GM20000 (cell line): ENCODE data around the gene OGDH.

ENCODE experiments used
- DNase-seq: peaks from one replicate; pipeline ENCODE4 v3.0.0; 2012; ENCODE audit warnings: low spot score
- TF ChIP-seq, protein P1 (sequence below): IDR thresholded peaks from 2 replicates; pipeline ENCODE4 v1.5.1; 2012; ENCODE audit warnings: mild to moderate bottlenecking, control low read depth; ENCODE audit errors: extremely low read depth, missing control alignments

OGDH gene

DNA sequence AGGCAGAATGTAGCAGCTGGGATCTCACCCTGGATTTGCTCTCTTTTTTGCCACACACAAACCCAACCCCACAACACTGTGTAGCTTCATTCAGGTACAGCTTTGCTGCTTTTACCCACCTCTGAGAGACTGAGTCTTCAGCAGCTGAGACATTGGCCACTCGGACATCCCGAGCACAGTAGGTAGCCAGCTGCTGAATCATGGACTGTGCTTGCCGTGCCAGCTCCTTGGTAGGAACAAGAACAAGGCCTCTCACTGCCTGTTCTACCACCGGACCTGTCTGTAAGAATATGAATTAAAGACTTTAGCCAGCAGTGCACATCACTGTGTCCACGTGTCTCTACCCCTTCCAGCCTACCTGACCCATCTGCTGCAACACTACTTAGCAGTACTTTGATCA, 33.7 kb upstream of the OGDH start:
- DNase-seq = no peak
- TF ChIP-seq, protein P1, sequence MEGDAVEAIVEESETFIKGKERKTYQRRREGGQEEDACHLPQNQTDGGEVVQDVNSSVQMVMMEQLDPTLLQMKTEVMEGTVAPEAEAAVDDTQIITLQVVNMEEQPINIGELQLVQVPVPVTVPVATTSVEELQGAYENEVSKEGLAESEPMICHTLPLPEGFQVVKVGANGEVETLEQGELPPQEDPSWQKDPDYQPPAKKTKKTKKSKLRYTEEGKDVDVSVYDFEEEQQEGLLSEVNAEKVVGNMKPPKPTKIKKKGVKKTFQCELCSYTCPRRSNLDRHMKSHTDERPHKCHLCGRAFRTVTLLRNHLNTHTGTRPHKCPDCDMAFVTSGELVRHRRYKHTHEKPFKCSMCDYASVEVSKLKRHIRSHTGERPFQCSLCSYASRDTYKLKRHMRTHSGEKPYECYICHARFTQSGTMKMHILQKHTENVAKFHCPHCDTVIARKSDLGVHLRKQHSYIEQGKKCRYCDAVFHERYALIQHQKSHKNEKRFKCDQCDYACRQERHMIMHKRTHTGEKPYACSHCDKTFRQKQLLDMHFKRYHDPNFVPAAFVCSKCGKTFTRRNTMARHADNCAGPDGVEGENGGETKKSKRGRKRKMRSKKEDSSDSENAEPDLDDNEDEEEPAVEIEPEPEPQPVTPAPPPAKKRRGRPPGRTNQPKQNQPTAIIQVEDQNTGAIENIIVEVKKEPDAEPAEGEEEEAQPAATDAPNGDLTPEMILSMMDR = no peak

DNA sequence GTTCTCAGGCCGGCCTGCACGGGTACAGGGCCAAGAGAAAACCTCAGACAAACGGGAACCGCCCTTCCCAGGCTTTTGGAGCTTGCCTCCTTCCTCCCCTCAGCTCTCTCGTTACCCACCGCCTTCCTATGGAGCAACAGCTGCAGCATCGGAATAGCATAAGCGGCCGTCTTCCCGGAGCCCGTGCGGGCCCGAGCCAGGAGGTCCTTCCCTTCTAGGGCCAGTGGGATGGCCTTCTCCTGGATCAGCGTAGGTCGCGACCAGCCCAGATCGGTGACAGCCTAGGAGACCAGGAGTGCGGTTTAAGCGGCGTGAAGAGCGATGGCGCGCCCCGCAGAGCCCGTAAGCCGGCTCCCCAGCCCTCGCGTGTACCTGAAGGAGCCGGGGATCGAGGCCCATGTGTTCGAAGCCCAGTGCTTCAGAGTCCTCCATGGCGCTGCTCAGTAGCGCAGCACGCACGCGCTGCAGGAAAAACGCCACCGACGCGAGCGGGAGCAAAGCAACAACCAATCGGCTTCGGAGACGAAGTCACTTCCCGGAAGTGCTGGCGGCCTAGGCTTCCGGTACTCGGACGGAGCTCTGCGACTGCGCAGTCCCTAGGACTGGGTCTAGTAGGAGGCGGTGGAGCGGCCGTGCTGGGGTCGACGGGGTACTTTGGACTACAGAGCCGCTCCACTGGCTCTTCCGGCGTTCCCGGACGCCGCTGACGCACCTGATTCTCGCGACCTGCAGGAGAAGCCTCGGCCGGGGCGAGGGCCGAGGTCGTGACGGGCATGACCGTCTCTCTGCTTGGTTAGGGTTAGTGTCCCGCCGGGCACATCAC, 32.8 kb upstream of the OGDH start, which contains the start of gene DDX56:
Gene DDX56 (minus strand): TSS at position 445 of the 823 bp plus-strand sequence. CDS start 13 bp downstream, at position 432.
- DNase-seq = peak; percentile 92
- TF ChIP-seq, protein P1 = no peak

DNA sequence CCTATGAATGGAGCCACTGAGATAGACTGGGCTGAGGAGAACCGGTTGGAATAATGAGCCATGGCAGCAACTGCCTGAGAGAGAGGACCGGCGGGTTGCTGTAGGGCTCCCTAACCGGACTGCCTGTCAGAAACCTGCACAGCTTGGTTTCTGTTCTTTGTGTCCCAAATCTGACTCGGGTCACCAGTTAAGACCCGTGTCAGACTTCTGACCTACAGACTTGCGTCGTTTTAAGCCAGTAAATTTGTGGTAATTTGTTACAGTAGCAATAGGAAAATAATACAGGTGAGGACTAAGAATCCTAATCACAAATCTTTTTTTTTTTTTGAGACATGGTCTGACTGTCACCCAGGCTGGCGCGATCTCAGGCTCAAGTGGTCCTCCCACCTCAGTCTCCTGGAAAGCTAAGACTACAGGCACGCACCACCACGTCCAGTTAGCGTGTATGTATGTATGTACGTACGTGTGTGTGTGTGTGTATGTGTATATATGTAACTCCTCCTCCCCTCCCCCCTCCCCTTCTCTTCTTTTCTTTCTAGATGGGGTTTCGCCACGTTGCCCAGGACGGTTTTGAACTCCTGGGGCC, 32.0 kb upstream of the OGDH start:
- no peak for DNase-seq
- TF ChIP-seq, protein P1 = no peak

DNA sequence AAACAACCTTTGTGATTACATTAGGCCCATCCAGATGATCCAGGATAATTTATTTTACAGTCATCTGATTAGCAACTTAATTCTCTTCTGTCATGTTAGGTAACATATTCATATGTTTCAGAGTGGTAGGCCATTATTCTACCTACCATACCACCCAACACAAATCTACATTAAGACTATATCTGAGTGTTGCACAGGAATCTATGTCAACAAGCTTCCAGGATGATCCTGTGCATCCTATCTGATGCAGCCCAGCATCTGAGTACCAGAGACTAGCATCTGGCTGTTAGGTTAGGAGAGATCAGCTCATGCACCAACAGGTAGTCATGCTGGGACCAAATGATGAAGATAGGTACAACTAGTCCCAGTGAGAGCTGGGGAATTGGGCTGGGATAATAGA, 31.4 kb upstream of the OGDH start:
- TF ChIP-seq, protein P1 = no peak

DNA sequence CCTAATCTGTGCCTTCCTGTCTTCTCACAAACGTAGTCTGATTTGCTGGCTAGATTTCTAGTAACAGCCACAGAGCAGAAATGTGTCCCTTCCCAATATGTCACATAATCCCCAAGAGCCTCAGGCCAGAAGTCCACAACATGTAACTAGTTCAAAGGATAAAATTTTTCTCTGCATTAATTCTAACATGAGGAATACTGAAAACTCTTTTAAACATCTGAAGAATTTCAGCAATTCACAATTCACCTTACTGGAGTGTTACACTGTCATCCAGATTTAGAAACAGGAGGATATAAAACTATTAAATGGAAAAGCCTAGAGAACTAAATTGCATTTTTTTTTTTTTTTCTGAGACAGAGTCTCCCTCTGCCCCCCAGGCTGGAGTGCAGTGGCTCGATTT, 30.2 kb upstream of the OGDH start:
- TF ChIP-seq, protein P1 = no peak
- DNase-seq = no peak

More for the DNA sequence above, 31.4 kb upstream of the OGDH start:
- no peak for DNase-seq

DNA sequence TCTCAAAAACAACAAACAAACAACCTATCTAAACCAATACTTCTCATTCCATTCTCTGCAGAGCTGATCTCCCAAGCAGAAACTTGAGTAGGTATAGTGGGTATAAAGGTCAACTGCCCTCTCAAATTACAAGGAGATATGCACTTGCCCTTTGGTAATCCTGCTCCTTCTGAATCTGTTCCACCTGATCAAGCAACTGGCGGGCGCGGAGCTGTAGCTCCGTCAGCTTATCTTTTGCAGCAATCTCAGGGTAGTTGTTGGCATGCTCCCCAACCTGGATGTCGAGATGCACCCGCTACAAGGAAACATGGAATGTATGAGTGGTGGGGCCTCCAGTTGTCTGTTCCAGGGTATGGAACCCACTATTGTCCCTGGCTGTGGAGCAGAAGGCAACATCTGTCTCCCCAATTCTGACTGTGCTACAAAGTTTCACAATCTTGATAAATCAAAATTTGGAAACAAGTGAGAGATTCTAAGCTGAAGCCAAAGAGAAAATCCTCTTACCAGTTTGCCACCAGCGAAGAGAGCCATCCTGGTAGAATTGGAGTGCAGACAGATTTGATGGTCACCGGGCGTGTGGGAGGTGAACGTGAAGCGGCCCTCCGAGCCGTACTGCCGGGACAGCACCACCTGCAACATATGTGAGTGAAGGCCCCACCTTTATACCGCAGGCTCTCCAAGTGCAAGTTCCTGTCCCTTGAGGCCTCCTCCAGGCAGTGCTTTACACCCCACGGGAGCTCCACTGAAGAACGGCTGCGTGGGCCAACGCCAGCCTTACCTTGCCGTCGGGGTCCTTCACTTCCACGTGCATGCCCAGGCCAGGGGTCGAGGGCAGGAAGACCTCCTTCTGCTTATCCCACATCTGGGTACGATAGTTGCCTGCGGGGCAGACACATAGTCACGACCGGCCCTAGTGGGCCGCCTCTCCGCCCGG, 25.2 kb upstream of the OGDH start:
- TF ChIP-seq, protein P1 = no peak
- DNase-seq = peak; percentile 50
